SK-N-MC (cell line): ENCODE measurements around the gene HMGXB4.

Experiments
- EZH2 ChIP-seq: fragments of 200-600 bp; sonication (generic); IDR thresholded peaks from one replicate; pipeline ENCODE4 v1.6.1; 2017; ENCODE audit warnings: antibody characterized with exemption
- FOXP2 ChIP-seq: optimal IDR thresholded peaks from 2 replicates; pipeline ENCODE3; 2011; ENCODE audit warnings: mild to moderate bottlenecking, moderate library complexity; ENCODE audit not compliant: insufficient read depth; ENCODE audit errors: extremely low read length, control extremely low read depth
- POLR2AphosphoS5 ChIP-seq: IDR thresholded peaks from 2 replicates; pipeline ENCODE4 v1.6.1; 2012; ENCODE audit warnings: mild to moderate bottlenecking, low read depth, low read length, borderline replicate concordance

DNA sequence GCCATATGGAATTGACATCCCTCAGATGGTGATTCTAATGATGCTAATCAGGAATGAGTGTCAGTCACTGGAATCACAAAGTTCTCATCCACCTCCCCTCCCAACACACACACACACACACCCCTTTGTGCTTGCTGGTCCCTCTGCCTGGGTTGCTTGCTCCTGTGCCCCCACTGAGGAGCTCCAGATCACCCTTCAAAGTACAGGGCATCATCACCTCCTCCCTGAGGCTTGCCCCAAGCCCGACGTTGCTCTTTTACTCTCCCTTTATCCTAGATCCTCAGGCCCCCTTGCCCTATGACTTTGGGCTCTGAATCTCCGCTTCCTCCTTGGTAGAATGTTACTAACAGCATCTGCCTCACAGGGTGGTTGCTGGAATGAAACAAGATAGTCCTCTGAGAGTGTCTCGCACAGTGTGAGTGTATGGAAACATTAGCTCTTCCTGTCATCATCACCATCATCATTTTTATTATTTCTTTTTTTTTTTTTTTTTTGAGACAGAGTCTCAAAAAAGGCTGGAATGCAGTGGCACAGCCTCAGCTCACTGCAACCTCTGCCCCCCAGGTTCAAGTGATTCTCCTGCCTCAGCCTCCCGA is 45.8 kb downstream of the HMGXB4 start:
- TF ChIP-seq EZH2 (no peak), POLR2AphosphoS5 (no peak), FOXP2 (no peak)
